H1 (cell line): ENCODE results near the gene PCDHGB7.

Source experiments
- CTCF ChIP-seq, 3 experiments: IDR thresholded peaks; 1 replicate in 2 of 3; 2 replicates in 1 of 3; pipeline versions ENCODE4 v1.5.1 to v1.6.1; 2011; ENCODE audit warnings: low read length in 3 of 3, mild to moderate bottlenecking in 3 of 3, inconsistent platforms in 2 of 3, low read depth in 1 of 3, moderate library complexity in 1 of 3; ENCODE audit not compliant: insufficient read depth in 1 of 3; ENCODE audit errors: control extremely low read depth in 1 of 3
- EZH2 ChIP-seq: fragments of 200-600 bp; sonication (generic); IDR thresholded peaks from 2 replicates; pipeline ENCODE4 v1.7.1; 2012; ENCODE audit warnings: low read depth, mild to moderate bottlenecking, moderate library complexity, low read length, inconsistent platforms; ENCODE audit not compliant: severe bottlenecking
- JUN ChIP-seq: IDR thresholded peaks from 2 replicates; pipeline ENCODE4 v1.6.1; 2011; ENCODE audit warnings: low read depth, mild to moderate bottlenecking, improper control_type of control experiment, low read length
- JUND ChIP-seq: IDR thresholded peaks from 2 replicates; pipeline ENCODE4 v1.6.1; 2011; ENCODE audit warnings: mild to moderate bottlenecking, improper control_type of control experiment, low read length

GRCh38 chr5:141374627-141375026, 42.9 kb upstream of the PCDHGB7 start:
- no peak for TF ChIP-seq JUN
- TF ChIP-seq CTCF (IDR thresholded peaks at IDR 0.05; ENCODE audit: control extremely low read depth in 1 of 3, insufficient read depth in 1 of 3, low read depth in 1 of 3, low read length in 3 of 3): no peak
- TF ChIP-seq EZH2: no peak
- TF ChIP-seq JUND: no peak
